Choroid plexus epithelial cell (primary cell): ENCODE results near the gene GSTCD.

ENCODE experiments used
- DNase-seq: peaks from one replicate; pipeline ENCODE4 v3.0.0-alpha.2; 2010; ENCODE audit warnings: low read depth
- H3K4me3 ChIP-seq: 2 replicates; pipeline ENCODE4 v1.5.1; 2011; ENCODE audit warnings: low read depth, mild to moderate bottlenecking, control low read depth, low read length, moderate library complexity
- CTCF ChIP-seq: conservative IDR thresholded peaks from 2 replicates; pipeline ENCODE4 v1.5.1; 2011; ENCODE audit warnings: low read depth, mild to moderate bottlenecking, control low read depth, inconsistent platforms, low read length, moderate library complexity

GSTCD gene

GRCh38 chr4:105808030-105808749 lies 99.6 kb downstream of the GSTCD start:
- TF ChIP-seq CTCF = no peak
- DNase-seq = peak; percentile 10
- peak overlapping the region; percentile 28 for H3K4me3 ChIP-seq

- DNase-seq = peak; percentile 94
- H3K4me3 ChIP-seq = peak overlapping the region; percentile 28
- no peak for TF ChIP-seq CTCF
Observed at GRCh38 chr4:105808750-105809041, 100.1 kb downstream of the GSTCD start.

GRCh38 chr4:105815701-105816100 lies 107.1 kb downstream of the GSTCD start:
- no peak for DNase-seq
- TF ChIP-seq CTCF = no peak
- no peak overlapping the region for H3K4me3 ChIP-seq

- TF ChIP-seq CTCF = no peak
- H3K4me3 ChIP-seq = no peak overlapping the region
- DNase-seq = no peak
Observed at GRCh38 chr4:105822061-105822460, 113.5 kb downstream of the GSTCD start.

GRCh38 chr4:105828074-105828473 lies 119.5 kb downstream of the GSTCD start:
- DNase-seq = no peak
- no peak for TF ChIP-seq CTCF
- no peak overlapping the region for H3K4me3 ChIP-seq

GRCh38 chr4:105831189-105831588 lies 122.6 kb downstream of the GSTCD start:
- H3K4me3 ChIP-seq = no peak overlapping the region
- no peak for TF ChIP-seq CTCF
- DNase-seq = no peak

- H3K4me3 ChIP-seq = no peak overlapping the region
- TF ChIP-seq CTCF = no peak
- no peak for DNase-seq
Observed at GRCh38 chr4:105835177-105835576, 126.6 kb downstream of the GSTCD start.
